Brain microvascular endothelial cell (primary cell): Measurements from ENCODE around the gene NRIP2.
A peak's percentile ranks its signal among the peaks of the same experiment; 100 is the strongest.

Source experiments
- DNase-seq: peaks from one replicate; pipeline ENCODE4 v3.0.0-alpha.2; 2020
- H3K27ac ChIP-seq: fragments of 250-450 bp; sonication (Bioruptor Pico); 2 replicates; pipeline ENCODE4 v1.5.1; 2020; ENCODE audit warnings: mild to moderate bottlenecking, moderate library complexity
- H3K27me3 ChIP-seq: fragments of 250-450 bp; sonication (Bioruptor Pico); replicated peaks from 2 replicates; pipeline ENCODE4 v1.5.1; 2020; ENCODE audit warnings: mild to moderate bottlenecking
- H3K36me3 ChIP-seq: fragments of 250-450 bp; sonication (Bioruptor Pico); replicated peaks from 2 replicates; pipeline ENCODE4 v1.5.1; 2020; ENCODE audit warnings: mild to moderate bottlenecking
- H3K4me3 ChIP-seq: 2 replicates; pipeline ENCODE4 v1.5.1; 2011; ENCODE audit warnings: low read depth, mild to moderate bottlenecking, control low read depth, low read length, moderate library complexity
- CTCF ChIP-seq: IDR thresholded peaks from 2 replicates; pipeline ENCODE4 v1.5.1; 2011; ENCODE audit warnings: low read depth, mild to moderate bottlenecking, moderate library complexity, low read length, control low read depth, inconsistent platforms; ENCODE audit errors: missing control alignments
- in situ Hi-C: cut with HindIII; loops from 2 replicates; pipeline ENCODE4 v1.10.0; 2017; ENCODE audit warnings: low sequenced_read_pairs, low pct_ligation_motif_present

NRIP2 gene

GRCh38 chr12:2832550-2833127 is 2.2 kb downstream of the NRIP2 start:
- Histone ChIP-seq H3K36me3 (peaks cover 5% of the 10 kb centered on the region), H3K27me3 (no peaks in the 10 kb centered on the region), H3K4me3 (no peak overlapping the region), H3K27ac (no peak overlapping the region)
- in situ Hi-C loops: no loop called here
- no peak for TF ChIP-seq CTCF
- no peak for DNase-seq

GRCh38 chr12:2829275-2829674 is 5.6 kb downstream of the NRIP2 start:
- in situ Hi-C loops: no loop called here
- no peak overlapping the region for H3K4me3 ChIP-seq
- H3K27ac ChIP-seq: no peak overlapping the region
- DNase-seq: no peak
- no peaks in the 10 kb centered on the region for H3K27me3 ChIP-seq
- TF ChIP-seq CTCF: no peak
- peaks cover 23% of the 10 kb centered on the region for H3K36me3 ChIP-seq

- peak; percentile 44 for DNase-seq
Observed at GRCh38 chr12:2826721-2827515, 7.9 kb downstream of the NRIP2 start.

GRCh38 chr12:2826036-2826435 is 8.8 kb downstream of the NRIP2 start:
- TF ChIP-seq CTCF: no peak
- H3K27me3 ChIP-seq: no peaks in the 10 kb centered on the region
- no peak overlapping the region for H3K4me3 ChIP-seq
- no peak for DNase-seq
- H3K27ac ChIP-seq: no peak overlapping the region
- H3K36me3 ChIP-seq: peaks cover 49% of the 10 kb centered on the region
- in situ Hi-C loops: no loop called here

More at GRCh38 chr12:2826721-2827515, 7.9 kb downstream of the NRIP2 start:
- TF ChIP-seq CTCF: no peak
- peaks cover 44% of the 10 kb centered on the region for H3K36me3 ChIP-seq
- no peak overlapping the region for H3K4me3 ChIP-seq
- no peak overlapping the region for H3K27ac ChIP-seq
- in situ Hi-C loops: no loop called here
- no peaks in the 10 kb centered on the region for H3K27me3 ChIP-seq

- no peak overlapping the region for H3K4me3 ChIP-seq
- no peak overlapping the region for H3K27ac ChIP-seq
- peaks cover 55% of the 10 kb centered on the region for H3K36me3 ChIP-seq
- H3K27me3 ChIP-seq: no peaks in the 10 kb centered on the region
- no peak for TF ChIP-seq CTCF
- DNase-seq: no peak
- in situ Hi-C loops: no loop called here
Observed at GRCh38 chr12:2825132-2825531, 9.7 kb downstream of the NRIP2 start.
